Activated T-cell treated with anti-CD3 and anti-CD28 coated beads, Interleukin-2, amount 50 U/mL, for 48 hours (primary cell): Measurements from ENCODE around the gene EPRS1.
"Not testable (repeated sequence)": the region's sequence is repeated elsewhere in the genome, so short reads cannot be mapped to it uniquely, and the experiment has no call there.

Experiments
- DNase-seq, 2 experiments: peaks; one replicate each; pipeline ENCODE4 v3.0.0-alpha.2; 2020

The EPRS1 gene

GRCh38 chr1:220037810-220038209 is 8.5 kb downstream of the EPRS1 start:
- not testable (repeated sequence) for DNase-seq

- DNase-seq: no peak
Observed at GRCh38 chr1:220032911-220033310, 13.4 kb downstream of the EPRS1 start.

- DNase-seq: no peak
Observed at GRCh38 chr1:220031287-220031686, 15.0 kb downstream of the EPRS1 start.

GRCh38 chr1:220028346-220028895 is 17.9 kb downstream of the EPRS1 start:
- no peak for DNase-seq

- no peak for DNase-seq
Observed at GRCh38 chr1:220019071-220019470, 27.2 kb downstream of the EPRS1 start.

GRCh38 chr1:220013497-220013896 is 32.8 kb downstream of the EPRS1 start:
- no peak for DNase-seq

GRCh38 chr1:220012259-220012658 is 34.0 kb downstream of the EPRS1 start:
- no peak for DNase-seq

GRCh38 chr1:220011620-220012019 is 34.7 kb downstream of the EPRS1 start:
- no peak for DNase-seq

- DNase-seq: no peak
Observed at GRCh38 chr1:220007438-220007837, 38.9 kb downstream of the EPRS1 start.

GRCh38 chr1:220005489-220005888 is 40.8 kb downstream of the EPRS1 start:
- no peak for DNase-seq

GRCh38 chr1:220003610-220004299 is 42.5 kb downstream of the EPRS1 start:
- DNase-seq: no peak

- DNase-seq: no peak
Observed at GRCh38 chr1:220003015-220003414, 43.3 kb downstream of the EPRS1 start.

GRCh38 chr1:220001095-220001501 is 45.2 kb downstream of the EPRS1 start:
- DNase-seq: no peak

- no peak for DNase-seq
Observed at GRCh38 chr1:219999821-220000220, 46.5 kb downstream of the EPRS1 start.
